HCT116 (cell line): Measurements from ENCODE around the gene NTNG1. TPM values are rescaled to one million over a fixed set of nuclear protein-coding genes. Genes with fewer than 3 reads are reported as not detected.

Experiments
- ATAC-seq: fragments of 200-7000 bp; cut with Tn5 transposase; 2 replicates; pipeline ENCODE4 v1.9.1; 2020; ENCODE audit warnings: mild to moderate bottlenecking, moderate library complexity
- BruUV-seq: library from RNA; stranded (reverse); fragments of 400-500 nt; replicated peaks from 2 replicates; lab custom pipeline; 2021; lab: Mats Ljungman, UMichigan
- CTCF ChIA-PET: fragments of 300-600 bp; sonication (Branson Sonifier 250); formaldehyde crosslinking; loops from one replicate; lab custom pipeline; 2021; ENCODE audit warnings: antibody characterized with exemption; lab: Charles Lee
- POLR2A ChIA-PET: fragments of 300-600, 350-600 bp; sonication (Branson Sonifier 250); formaldehyde crosslinking; loops from one replicate; lab custom pipeline; 2021; ENCODE audit warnings: antibody characterized with exemption; lab: Charles Lee
- RAD21 ChIA-PET, 2 experiments: fragments of 300-600 bp; sonication (Branson Sonifier 250); formaldehyde crosslinking; loops; one replicate each; lab custom pipeline; 2023; ENCODE audit warnings: low total read pairs in 2 of 2; ENCODE audit not compliant: uncharacterized antibody in 2 of 2, unreplicated experiment in 2 of 2, low non-redundant PET in 1 of 2; lab: Charles Lee
- DNase-seq: peaks from one replicate; pipeline ENCODE4 v3.0.0-alpha.2; 2010; ENCODE audit warnings: low read depth, low spot score
- H2AFZ ChIP-seq: fragments of 200-600 bp; shearing (Covaris generic), sonication (generic); 2 replicates; pipeline ENCODE4 v1.6.1; 2017; ENCODE audit warnings: low read depth, mixed run types, mixed read lengths, antibody characterized with exemption, low read length; ENCODE audit not compliant: poor library complexity, severe bottlenecking
- H3K27ac ChIP-seq: 2 replicates; pipeline ENCODE4 v1.5.1; 2012; ENCODE audit warnings: low read depth, low read length
- H3K27me3 ChIP-seq: fragments of 200-600 bp; sonication (generic); 2 replicates; pipeline ENCODE4 v1.6.1; 2016; ENCODE audit warnings: mixed run types, low read length, mixed read lengths; ENCODE audit not compliant: insufficient read depth
- H3K36me3 ChIP-seq, 2 experiments: fragments of 200-500 bp in 1 of 2; fragments of 200-600 bp in 1 of 2; sonication (Bioruptor generic) in 1 of 2; sonication (generic) in 1 of 2; 2 replicates each; pipeline versions ENCODE4 v1.5.1 to v1.6.1; 2014 to 2016; ENCODE audit warnings: low read length in 2 of 2, inconsistent platforms in 1 of 2, mixed read lengths in 1 of 2, mixed run types in 1 of 2; ENCODE audit not compliant: insufficient read depth in 2 of 2, control insufficient read depth in 1 of 2
- H3K4me1 ChIP-seq, 2 experiments: fragments of 200-600 bp in 1 of 2; sonication (generic) in 1 of 2; 2 replicates each; pipeline versions ENCODE4 v1.5.1 to v1.6.1; 2012 to 2017; ENCODE audit warnings: low read length in 2 of 2, inconsistent platforms in 1 of 2, mild to moderate bottlenecking in 1 of 2, mixed read lengths in 1 of 2, mixed run types in 1 of 2, moderate library complexity in 1 of 2; ENCODE audit not compliant: insufficient read depth in 2 of 2, control insufficient read depth in 1 of 2
- H3K4me2 ChIP-seq: fragments of 200-600 bp; sonication (generic); 2 replicates; pipeline ENCODE4 v1.6.1; 2017; ENCODE audit warnings: mixed run types, low read length, mixed read lengths
- H3K4me3 ChIP-seq, 2 experiments: fragments of 200-600 bp in 1 of 2; sonication (generic) in 1 of 2; replicated peaks in 1 of 2; 2 replicates each; pipeline ENCODE4 v1.5.1; 2011 to 2016; ENCODE audit warnings: low read length in 2 of 2, control low read depth in 1 of 2, low read depth in 1 of 2, mild to moderate bottlenecking in 1 of 2, mixed read lengths in 1 of 2, mixed run types in 1 of 2
- H3K79me2 ChIP-seq: fragments of 200-600 bp; sonication (generic); 2 replicates; pipeline ENCODE4 v1.6.1; 2017; ENCODE audit warnings: mild to moderate bottlenecking, mixed run types, low read length, moderate library complexity, mixed read lengths; ENCODE audit not compliant: insufficient read depth
- H3K9ac ChIP-seq: fragments of 200-600 bp; sonication (generic); 2 replicates; pipeline ENCODE4 v1.6.1; 2016; ENCODE audit warnings: low read length, mixed read lengths
- H3K9me2 ChIP-seq: fragments of 200-600 bp; sonication (generic), shearing (Covaris generic); 2 replicates; pipeline ENCODE4 v1.6.1; 2017; ENCODE audit warnings: mixed run types, mild to moderate bottlenecking, moderate library complexity; ENCODE audit not compliant: insufficient read depth
- H3K9me3 ChIP-seq, 2 experiments: fragments of 200-500 bp in 1 of 2; fragments of 200-600 bp in 1 of 2; sonication (Bioruptor generic) in 1 of 2; sonication (generic) in 1 of 2; 2 replicates each; pipeline ENCODE4 v1.6.1; 2014 to 2017; ENCODE audit warnings: low read length in 2 of 2, mixed read lengths in 2 of 2, inconsistent platforms in 1 of 2, low read depth in 1 of 2, mild to moderate bottlenecking in 1 of 2, mixed run types in 1 of 2, moderate library complexity in 1 of 2; ENCODE audit not compliant: control insufficient read depth in 1 of 2, insufficient read depth in 1 of 2
- H4K20me1 ChIP-seq: fragments of 200-600 bp; sonication (generic), shearing (Covaris generic); 2 replicates; pipeline ENCODE4 v1.6.1; 2017; ENCODE audit warnings: mixed run types, mild to moderate bottlenecking, moderate library complexity; ENCODE audit not compliant: insufficient read depth
- EZH2 ChIP-seq: fragments of 200-600 bp; sonication (generic); IDR thresholded peaks from 2 replicates; pipeline ENCODE4 v1.6.1; 2017; ENCODE audit warnings: antibody characterized with exemption, mixed run types
- FOSL1 ChIP-seq: IDR thresholded peaks from 2 replicates; pipeline ENCODE4 v1.6.1; 2012; ENCODE audit warnings: low read depth
- JUND ChIP-seq: IDR thresholded peaks from 2 replicates; pipeline ENCODE4 v1.6.1; 2012
- POLR2A ChIP-seq: IDR thresholded peaks from 2 replicates; pipeline ENCODE4 v1.7.0; 2011; ENCODE audit warnings: borderline replicate concordance; ENCODE audit not compliant: insufficient read depth, insufficient read length; ENCODE audit errors: extremely low read depth
- RAD21 ChIP-seq: IDR thresholded peaks from 2 replicates; pipeline ENCODE4 v1.6.1; 2012; ENCODE audit warnings: low read depth, mild to moderate bottlenecking
- SIN3A ChIP-seq: IDR thresholded peaks from 2 replicates; pipeline ENCODE4 v1.6.1; 2012; ENCODE audit warnings: low read depth
- ZFX ChIP-seq: fragments of 450-650 bp; IDR thresholded peaks from 2 replicates; pipeline ENCODE4 v1.6.1; 2017
- ZNF274 ChIP-seq: fragments of 200-500 bp; sonication (Bioruptor generic); IDR thresholded peaks from 2 replicates; pipeline ENCODE4 v1.6.1; 2014; ENCODE audit warnings: mild to moderate bottlenecking, low read depth, low read length, inconsistent platforms
- intact Hi-C: fragments of 100-400 bp; cut with micrococcal nuclease; formaldehyde crosslinking; loops from 2 replicates; pipeline ENCODE4 v1.10.0; 2022
- total RNA-seq: library from RNA; stranded (reverse); gene quantifications from one replicate; pipeline ENCODE4 v1.2.1, GENCODE V29; 2021; ENCODE audit not compliant: unreplicated experiment
- TF ChIP-seq, protein P1 (sequence below), 3 experiments: fragments of 200-600 bp in 1 of 3; sonication (generic) in 1 of 3; IDR thresholded peaks in 2 of 3; conservative IDR thresholded peaks in 1 of 3; 2 replicates each; pipeline ENCODE4 v1.5.1; 2012 to 2017; ENCODE audit warnings: low read depth in 2 of 3, low read length in 2 of 3, antibody characterized with exemption in 1 of 3, borderline replicate concordance in 1 of 3, control low read depth in 1 of 3, mild to moderate bottlenecking in 1 of 3, mixed read lengths in 1 of 3, mixed run types in 1 of 3, moderate library complexity in 1 of 3; ENCODE audit not compliant: insufficient read depth in 1 of 3
- TF ChIP-seq, protein P2 (sequence below): IDR thresholded peaks from 2 replicates; pipeline ENCODE4 v1.6.1; 2012; ENCODE audit warnings: low read depth
- TF ChIP-seq, protein P3 (sequence below): IDR thresholded peaks from 2 replicates; pipeline ENCODE4 v1.6.1; 2011; ENCODE audit warnings: mild to moderate bottlenecking, low read length, moderate library complexity; ENCODE audit not compliant: insufficient replicate concordance; ENCODE audit errors: extremely low read depth

Gene NTNG1
- total RNA-seq, 1 experiment from 2014 or later, result not detected

DNA sequence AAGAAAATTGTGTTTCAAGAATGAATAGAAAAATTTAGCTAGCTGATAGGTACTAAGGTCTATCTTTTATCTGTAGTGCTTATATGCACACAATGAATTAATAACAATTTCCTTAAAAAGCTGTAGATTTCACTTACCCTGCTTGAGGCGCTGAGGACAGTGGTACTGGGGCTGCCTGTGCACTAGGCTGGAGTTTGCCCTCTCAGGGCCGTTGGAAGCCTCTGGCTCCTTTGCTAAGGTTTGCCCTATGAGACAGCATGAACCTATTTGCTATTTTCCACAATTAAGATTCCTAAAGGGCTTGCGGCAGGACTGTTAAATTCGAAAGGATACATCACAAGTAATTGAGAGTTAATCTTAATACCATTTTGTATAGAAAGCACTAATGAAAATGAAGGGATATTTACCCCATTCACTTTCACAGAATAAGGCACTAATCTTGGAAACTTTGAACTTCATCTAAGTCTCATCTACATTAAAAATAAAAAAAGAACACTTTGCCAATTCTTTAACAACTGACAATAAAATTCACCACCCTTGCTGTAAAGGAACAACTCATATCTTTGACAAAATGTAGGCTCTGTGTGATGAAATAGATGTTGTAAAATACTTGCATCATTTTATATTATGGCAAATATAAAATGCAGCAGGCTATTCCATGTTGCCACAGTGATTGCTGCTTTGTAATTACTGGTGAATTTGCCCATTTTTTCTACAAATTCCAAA lies 293.0 kb downstream of the NTNG1 start:
- Histone ChIP-seq H3K27me3 (no peaks in the 10 kb centered on the region), H3K4me3 (no peak overlapping the region), H2AFZ (no peak overlapping the region), H3K79me2 (no peaks in the 10 kb centered on the region), H3K9me3 (peaks cover 0 to 11% of the 10 kb centered on the region in 2 experiments; a peak in 2 of 4 replicates), H3K4me1 (no peaks in the 10 kb centered on the region), H4K20me1 (no peaks in the 10 kb centered on the region; the same call in 1 of the 2 replicates), H3K4me2 (no peak overlapping the region), H3K36me3 (no peaks in the 10 kb centered on the region), H3K9me2 (no peaks in the 10 kb centered on the region), H3K9ac (no peak overlapping the region), H3K27ac (no peak overlapping the region)
- ATAC-seq, result no peak
- intact Hi-C loops, result no loop called here
- ChIA-PET POLR2A (no interaction called here), CTCF (no interaction called here), RAD21 (no interaction called here)
- BruUV-seq, result no TSS peak
- TF ChIP-seq ZFX (no peak), RAD21 (no peak), SIN3A (no peak), ZNF274 (no peak), JUND (no peak), EZH2 (no peak), POLR2A (no peak), FOSL1 (no peak)
- TF ChIP-seq, protein P1, sequence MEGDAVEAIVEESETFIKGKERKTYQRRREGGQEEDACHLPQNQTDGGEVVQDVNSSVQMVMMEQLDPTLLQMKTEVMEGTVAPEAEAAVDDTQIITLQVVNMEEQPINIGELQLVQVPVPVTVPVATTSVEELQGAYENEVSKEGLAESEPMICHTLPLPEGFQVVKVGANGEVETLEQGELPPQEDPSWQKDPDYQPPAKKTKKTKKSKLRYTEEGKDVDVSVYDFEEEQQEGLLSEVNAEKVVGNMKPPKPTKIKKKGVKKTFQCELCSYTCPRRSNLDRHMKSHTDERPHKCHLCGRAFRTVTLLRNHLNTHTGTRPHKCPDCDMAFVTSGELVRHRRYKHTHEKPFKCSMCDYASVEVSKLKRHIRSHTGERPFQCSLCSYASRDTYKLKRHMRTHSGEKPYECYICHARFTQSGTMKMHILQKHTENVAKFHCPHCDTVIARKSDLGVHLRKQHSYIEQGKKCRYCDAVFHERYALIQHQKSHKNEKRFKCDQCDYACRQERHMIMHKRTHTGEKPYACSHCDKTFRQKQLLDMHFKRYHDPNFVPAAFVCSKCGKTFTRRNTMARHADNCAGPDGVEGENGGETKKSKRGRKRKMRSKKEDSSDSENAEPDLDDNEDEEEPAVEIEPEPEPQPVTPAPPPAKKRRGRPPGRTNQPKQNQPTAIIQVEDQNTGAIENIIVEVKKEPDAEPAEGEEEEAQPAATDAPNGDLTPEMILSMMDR (IDR thresholded peaks at IDR 0.05 in 2 of 3, conservative IDR thresholded peaks at IDR 0.05 in 1 of 3; ENCODE audit: borderline replicate concordance in 1 of 3, insufficient read depth in 1 of 3, low read depth in 2 of 3, low read length in 2 of 3), result no peak
- TF ChIP-seq, protein P2, sequence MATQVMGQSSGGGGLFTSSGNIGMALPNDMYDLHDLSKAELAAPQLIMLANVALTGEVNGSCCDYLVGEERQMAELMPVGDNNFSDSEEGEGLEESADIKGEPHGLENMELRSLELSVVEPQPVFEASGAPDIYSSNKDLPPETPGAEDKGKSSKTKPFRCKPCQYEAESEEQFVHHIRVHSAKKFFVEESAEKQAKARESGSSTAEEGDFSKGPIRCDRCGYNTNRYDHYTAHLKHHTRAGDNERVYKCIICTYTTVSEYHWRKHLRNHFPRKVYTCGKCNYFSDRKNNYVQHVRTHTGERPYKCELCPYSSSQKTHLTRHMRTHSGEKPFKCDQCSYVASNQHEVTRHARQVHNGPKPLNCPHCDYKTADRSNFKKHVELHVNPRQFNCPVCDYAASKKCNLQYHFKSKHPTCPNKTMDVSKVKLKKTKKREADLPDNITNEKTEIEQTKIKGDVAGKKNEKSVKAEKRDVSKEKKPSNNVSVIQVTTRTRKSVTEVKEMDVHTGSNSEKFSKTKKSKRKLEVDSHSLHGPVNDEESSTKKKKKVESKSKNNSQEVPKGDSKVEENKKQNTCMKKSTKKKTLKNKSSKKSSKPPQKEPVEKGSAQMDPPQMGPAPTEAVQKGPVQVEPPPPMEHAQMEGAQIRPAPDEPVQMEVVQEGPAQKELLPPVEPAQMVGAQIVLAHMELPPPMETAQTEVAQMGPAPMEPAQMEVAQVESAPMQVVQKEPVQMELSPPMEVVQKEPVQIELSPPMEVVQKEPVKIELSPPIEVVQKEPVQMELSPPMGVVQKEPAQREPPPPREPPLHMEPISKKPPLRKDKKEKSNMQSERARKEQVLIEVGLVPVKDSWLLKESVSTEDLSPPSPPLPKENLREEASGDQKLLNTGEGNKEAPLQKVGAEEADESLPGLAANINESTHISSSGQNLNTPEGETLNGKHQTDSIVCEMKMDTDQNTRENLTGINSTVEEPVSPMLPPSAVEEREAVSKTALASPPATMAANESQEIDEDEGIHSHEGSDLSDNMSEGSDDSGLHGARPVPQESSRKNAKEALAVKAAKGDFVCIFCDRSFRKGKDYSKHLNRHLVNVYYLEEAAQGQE, result no peak
- TF ChIP-seq, protein P3, sequence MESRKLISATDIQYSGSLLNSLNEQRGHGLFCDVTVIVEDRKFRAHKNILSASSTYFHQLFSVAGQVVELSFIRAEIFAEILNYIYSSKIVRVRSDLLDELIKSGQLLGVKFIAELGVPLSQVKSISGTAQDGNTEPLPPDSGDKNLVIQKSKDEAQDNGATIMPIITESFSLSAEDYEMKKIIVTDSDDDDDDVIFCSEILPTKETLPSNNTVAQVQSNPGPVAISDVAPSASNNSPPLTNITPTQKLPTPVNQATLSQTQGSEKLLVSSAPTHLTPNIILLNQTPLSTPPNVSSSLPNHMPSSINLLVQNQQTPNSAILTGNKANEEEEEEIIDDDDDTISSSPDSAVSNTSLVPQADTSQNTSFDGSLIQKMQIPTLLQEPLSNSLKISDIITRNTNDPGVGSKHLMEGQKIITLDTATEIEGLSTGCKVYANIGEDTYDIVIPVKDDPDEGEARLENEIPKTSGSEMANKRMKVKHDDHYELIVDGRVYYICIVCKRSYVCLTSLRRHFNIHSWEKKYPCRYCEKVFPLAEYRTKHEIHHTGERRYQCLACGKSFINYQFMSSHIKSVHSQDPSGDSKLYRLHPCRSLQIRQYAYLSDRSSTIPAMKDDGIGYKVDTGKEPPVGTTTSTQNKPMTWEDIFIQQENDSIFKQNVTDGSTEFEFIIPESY, result no peak
- no peak for DNase-seq
